Ascending aorta (tissue), 2 donors: ENCODE results near the gene PER1. TPM values are rescaled to one million over a fixed set of nuclear protein-coding genes. Genes with fewer than 3 reads are reported as not detected.

Experiments
- DNase-seq, 2 donors: peaks; one replicate each; pipeline ENCODE4 v3.0.0-alpha.2; 2019; ENCODE audit warnings: low spot score in 2 of 2
- H3K27ac ChIP-seq, 2 donors: fragments of 200-600 bp; sonication (generic); one replicate each; pipeline ENCODE4 v1.5.1; 2016 to 2017; ENCODE audit warnings: mild to moderate bottlenecking in 1 of 2
- H3K27me3 ChIP-seq: fragments of 200-600 bp; sonication (generic); one replicate; pipeline ENCODE4 v1.5.1; 2017
- H3K36me3 ChIP-seq, 2 donors: fragments of 200-600 bp; sonication (generic); one replicate each; pipeline ENCODE4 v1.5.1; 2016
- H3K4me1 ChIP-seq, 2 donors: fragments of 200-600 bp; sonication (generic); one replicate each; pipeline ENCODE4 v1.5.1; 2016 to 2017; ENCODE audit warnings: mild to moderate bottlenecking in 1 of 2
- H3K4me3 ChIP-seq, 2 donors: fragments of 200-600 bp; sonication (generic); one replicate each; pipeline ENCODE4 v1.5.1; 2016 to 2017; ENCODE audit warnings: mild to moderate bottlenecking in 1 of 2
- H3K9me3 ChIP-seq, 2 donors: fragments of 200-600 bp; sonication (generic); one replicate each; pipeline ENCODE4 v1.5.1; 2016
- CTCF ChIP-seq, 3 experiments: fragments of 200-600 bp in 2 of 3; fragments of 450-650 bp in 1 of 3; sonication (generic) in 2 of 3; IDR thresholded peaks; one replicate each; pipeline ENCODE4 v1.5.1; 2016 to 2019; ENCODE audit warnings: antibody characterized with exemption in 3 of 3, mild to moderate bottlenecking in 1 of 3, moderate library complexity in 1 of 3
- intact Hi-C: fragments of 100-400 bp; cut with DNase I; formaldehyde crosslinking; loops from one replicate; pipeline ENCODE4 v1.15.1; 2023
- total RNA-seq: library from RNA; depleted of rRNA; stranded (reverse); fragments of >200 nt; gene quantifications from one replicate; pipeline ENCODE4 v1.1.0, GENCODE V29; 2016

The PER1 gene
- total RNA-seq, 1 donor from 2014 or later = 178 TPM

GRCh38 chr17:8126491-8127066 is 25.6 kb downstream of the PER1 start:
- intact Hi-C loops = no loop called here
- no peak for DNase-seq
- peak overlapping the region; percentile 61 to 65 for H3K4me3 ChIP-seq
- no peaks in the 10 kb centered on the region for H3K9me3 ChIP-seq
- H3K36me3 ChIP-seq = no peaks in the 10 kb centered on the region
- H3K27me3 ChIP-seq = no peaks in the 10 kb centered on the region
- H3K4me1 ChIP-seq = peaks cover 18 to 41% of the 10 kb centered on the region in 2 donors
- TF ChIP-seq CTCF (IDR thresholded peaks at IDR 0.05) = no peak
- peak overlapping the region in 1 of 2 donors; percentile 24 for H3K27ac ChIP-seq

DNA sequence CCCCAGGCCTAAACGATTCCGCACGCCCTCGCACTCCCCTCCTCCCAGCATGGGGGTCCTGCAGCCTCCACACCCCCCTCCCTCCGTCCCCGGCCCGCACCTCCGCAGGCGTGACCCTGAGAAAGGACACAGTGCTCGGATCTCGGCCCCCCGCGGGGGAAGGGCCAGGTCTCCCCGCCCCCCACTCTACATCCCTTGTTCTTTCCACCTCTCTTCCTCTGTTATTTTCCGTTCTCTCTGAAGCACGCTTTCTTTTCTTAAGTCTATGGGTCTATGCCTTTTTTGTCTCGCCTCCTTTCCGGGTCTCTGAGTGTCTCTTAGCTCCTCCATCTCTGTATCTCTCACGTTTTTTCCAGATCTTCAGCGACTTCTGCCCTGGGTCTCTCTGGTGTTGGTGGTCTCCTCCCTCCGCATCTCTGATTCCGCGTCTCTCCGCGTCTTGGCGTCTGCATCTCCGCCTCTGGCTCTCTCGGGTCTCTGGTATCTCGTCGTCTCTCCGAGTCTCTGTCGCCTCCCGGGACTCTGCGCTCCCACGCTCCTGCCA is 26.2 kb downstream of the PER1 start:
- DNase-seq = no peak
- H3K27ac ChIP-seq = peak overlapping the region in 1 of 2 donors; percentile 24
- H3K9me3 ChIP-seq = no peaks in the 10 kb centered on the region
- no peaks in the 10 kb centered on the region for H3K27me3 ChIP-seq
- intact Hi-C loops = no loop called here
- H3K4me1 ChIP-seq = peaks cover 23 to 47% of the 10 kb centered on the region in 2 donors
- no peaks in the 10 kb centered on the region for H3K36me3 ChIP-seq
- peak overlapping the region; percentile 61 to 65 for H3K4me3 ChIP-seq
- TF ChIP-seq CTCF (IDR thresholded peaks at IDR 0.05) = no peak

- intact Hi-C loops = no loop called here
- no peaks in the 10 kb centered on the region for H3K9me3 ChIP-seq
- no peaks in the 10 kb centered on the region for H3K36me3 ChIP-seq
- DNase-seq = peak in 1 of 2 donors; percentile 91
- H3K4me3 ChIP-seq = peak overlapping the region; percentile 61 to 65
- TF ChIP-seq CTCF (IDR thresholded peaks at IDR 0.05) = no peak
- no peak overlapping the region for H3K27ac ChIP-seq
- H3K27me3 ChIP-seq = no peaks in the 10 kb centered on the region
- peaks cover 24 to 49% of the 10 kb centered on the region in 2 donors for H3K4me1 ChIP-seq
Observed at GRCh38 chr17:8125154-8125946, 26.9 kb downstream of the PER1 start.

GRCh38 chr17:8124350-8125153 is 27.7 kb downstream of the PER1 start:
- no peak overlapping the region for H3K27ac ChIP-seq
- intact Hi-C loops = loop anchor here (1.0 kb wide), 1 partner anchor 14 kb away; no protein-coding TSS in a partner anchor
- no peaks in the 10 kb centered on the region for H3K9me3 ChIP-seq
- no peak for TF ChIP-seq CTCF (IDR thresholded peaks at IDR 0.05)
- DNase-seq = no peak
- peak overlapping the region; percentile 57 to 65 for H3K4me3 ChIP-seq
- H3K36me3 ChIP-seq = no peaks in the 10 kb centered on the region
- H3K27me3 ChIP-seq = no peaks in the 10 kb centered on the region
- peaks cover 24 to 49% of the 10 kb centered on the region in 2 donors for H3K4me1 ChIP-seq

DNA sequence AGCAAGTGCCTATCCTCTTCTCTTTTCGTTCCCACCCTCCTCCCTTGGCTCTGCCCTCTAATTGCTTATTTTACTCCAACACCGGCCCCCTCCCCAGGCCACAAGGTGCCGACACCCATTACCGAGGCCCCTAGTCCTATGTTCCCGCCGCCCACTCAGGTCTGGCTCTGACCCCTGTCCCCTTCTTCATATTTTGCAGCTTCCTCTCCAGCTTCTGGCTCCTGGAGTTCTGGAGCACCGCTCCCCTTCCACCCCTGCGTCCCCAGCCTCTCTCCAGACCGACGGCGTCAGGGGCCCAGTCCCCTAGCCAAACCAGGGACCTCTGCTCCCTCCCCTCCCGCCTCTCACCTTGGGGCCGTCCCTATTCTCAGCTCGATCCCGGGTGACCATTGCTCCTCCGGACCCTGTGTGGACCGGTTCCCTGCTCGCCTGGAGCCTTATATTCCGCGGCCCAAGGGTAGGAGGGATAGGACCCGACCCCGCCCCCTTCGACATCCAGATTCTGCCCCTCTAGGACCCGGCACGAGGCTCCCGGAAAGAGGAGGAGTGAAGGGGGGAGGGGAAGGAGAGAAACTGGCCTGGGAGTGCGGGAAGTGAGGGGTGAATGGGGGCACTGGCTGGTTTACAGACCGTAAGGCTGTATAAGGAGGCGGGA is 28.4 kb downstream of the PER1 start, which contains the start of gene HES7:
TSS of gene HES7 (minus strand) at position 412 of the 655 bp plus-strand sequence. CDS start at position 390, 22 bp downstream.
- Histone ChIP-seq H3K27ac (peak within 1 kb of the TSS in 1 of 2 donors; percentile 24), H3K36me3 (no peaks in the 10 kb centered on the region), H3K4me1 (peaks cover 24 to 49% of the 10 kb centered on the region in 2 donors), H3K9me3 (no peaks in the 10 kb centered on the region), H3K27me3 (no peaks in the 10 kb centered on the region), H3K4me3 (peak within 1 kb of the TSS; percentile 57 to 65)
- intact Hi-C loops = loop anchor here (1.0 kb wide), 1 partner anchor 14 kb away; no protein-coding TSS in a partner anchor
- no peak for TF ChIP-seq CTCF (IDR thresholded peaks at IDR 0.05)
- no peak for DNase-seq
